HepG2 (cell line): ENCODE measurements around the gene FMNL1. TPM values are rescaled to one million over a fixed set of nuclear protein-coding genes. Genes with fewer than 3 reads are reported as not detected.
A peak's percentile ranks its signal among the peaks of the same experiment; 100 is the strongest.

Source experiments
- ATAC-seq: fragments of 200-7000 bp; cut with Tn5 transposase; 3 replicates; pipeline ENCODE4 v1.9.1; 2020; ENCODE audit warnings: mild to moderate bottlenecking, moderate library complexity
- BruUV-seq: library from RNA; stranded (reverse); fragments of 400-500 nt; replicated peaks from 2 replicates; lab custom pipeline; 2021; lab: Mats Ljungman, UMichigan
- CTCF ChIA-PET: fragments of 300-600 bp; formaldehyde crosslinking; extraction: SDS; loops from one replicate; lab custom pipeline; 2021; ENCODE audit warnings: low total read pairs, inconsistent platforms, low intra/inter-chr PET ratio; lab: Yijun Ruan, JAX
- POLR2A ChIA-PET: fragments of 350-600 bp; sonication (Branson Sonifier 250); formaldehyde crosslinking; loops from one replicate; lab custom pipeline; 2020; ENCODE audit warnings: antibody characterized with exemption, inconsistent platforms; lab: Yijun Ruan, JAX
- DNase-seq: peaks from one replicate; pipeline ENCODE4 v3.0.0-alpha.2; 2015; ENCODE audit warnings: low spot score
- FAIRE-seq: peaks from 3 replicates; lab custom pipeline; 2011; peaks lifted over from hg19 to GRCh38; lab: Jason Lieb, UNC
- H2AFZ ChIP-seq: one replicate; pipeline ENCODE4 v1.6.1; 2011; ENCODE audit warnings: low read length, inconsistent platforms
- H3K27ac ChIP-seq: fragments of 300-600 bp; 3 replicates; pipeline ENCODE4 v1.8.0; 2011; ENCODE audit warnings: mixed run types, mild to moderate bottlenecking, mixed read lengths, low read length, inconsistent platforms; ENCODE audit not compliant: insufficient read depth; ENCODE audit errors: extremely low read length
- H3K27me3 ChIP-seq, 2 experiments: fragments of 200-600 bp in 1 of 2; 2 replicates in 1 of 2; 3 replicates in 1 of 2; pipeline versions ENCODE4 v1.6.0 to v1.8.0; 2011; ENCODE audit warnings: low read length in 2 of 2, mild to moderate bottlenecking in 2 of 2, moderate library complexity in 2 of 2, inconsistent platforms in 1 of 2; ENCODE audit not compliant: insufficient read depth in 2 of 2, control insufficient read depth in 1 of 2
- H3K36me3 ChIP-seq, 2 experiments: fragments of 200-600 bp in 1 of 2; replicated peaks in 1 of 2; 2 replicates in 1 of 2; 3 replicates in 1 of 2; pipeline versions ENCODE4 v1.5.1 to v1.8.0; 2011; ENCODE audit warnings: low read length in 2 of 2, inconsistent platforms in 1 of 2; ENCODE audit not compliant: insufficient read depth in 2 of 2, control insufficient read depth in 1 of 2
- H3K4me1 ChIP-seq: 2 replicates; pipeline ENCODE4 v1.5.1; 2012; ENCODE audit warnings: low read length, inconsistent platforms; ENCODE audit not compliant: insufficient read depth
- H3K4me2 ChIP-seq: 2 replicates; pipeline ENCODE4 v1.6.0; 2011; ENCODE audit warnings: low read depth, low read length, inconsistent platforms
- H3K4me3 ChIP-seq, 3 experiments: fragments of 200-600 bp in 1 of 3; sonication (generic), shearing (Covaris generic) in 1 of 3; replicated peaks in 1 of 3; 2 replicates each; pipeline ENCODE4 v1.5.1; 2011 to 2016; ENCODE audit warnings: low read length in 3 of 3, inconsistent platforms in 2 of 3, low read depth in 2 of 3, mild to moderate bottlenecking in 2 of 3, control low read depth in 1 of 3, mixed read lengths in 1 of 3; ENCODE audit not compliant: insufficient read depth in 1 of 3
- H3K79me2 ChIP-seq: one replicate; pipeline ENCODE4 v1.6.1; 2011; ENCODE audit warnings: low read length, inconsistent platforms; ENCODE audit not compliant: insufficient read depth
- H3K9ac ChIP-seq: 2 replicates; pipeline ENCODE4 v1.6.0; 2011; ENCODE audit warnings: mild to moderate bottlenecking, low read depth, low read length, inconsistent platforms; ENCODE audit not compliant: insufficient read depth
- H3K9me3 ChIP-seq: 2 replicates; pipeline ENCODE4 v1.5.1; 2012; ENCODE audit warnings: mild to moderate bottlenecking, low read length
- H4K20me1 ChIP-seq: 2 replicates; pipeline ENCODE4 v1.6.0; 2011; ENCODE audit warnings: inconsistent platforms, mild to moderate bottlenecking, low read length, moderate library complexity; ENCODE audit not compliant: insufficient read depth
- KLF15 ChIP-seq: sonication (generic); formaldehyde crosslinking; IDR thresholded peaks from 2 replicates; pipeline ENCODE4 v1.8.1; 2023; ENCODE audit warnings: borderline replicate concordance, mild to moderate bottlenecking, inconsistent platforms, missing genetic modification reagents, mixed read lengths
- SRSF9 ChIP-seq: fragments of 200-400 bp; formaldehyde crosslinking; IDR thresholded peaks from 2 replicates; pipeline ENCODE4 v1.6.1; 2018; ENCODE audit warnings: borderline replicate concordance, mild to moderate bottlenecking, low read depth, low read length; ENCODE audit not compliant: insufficient read depth, poor library complexity, severe bottlenecking
- TIGD3 ChIP-seq: sonication (generic); formaldehyde crosslinking; IDR thresholded peaks from 2 replicates; pipeline ENCODE4 v1.5.1; 2020; ENCODE audit warnings: mild to moderate bottlenecking, missing genetic modification reagents, borderline replicate concordance
- WGBS: methylation state at CpG from one replicate; pipeline ENCODE4 v1.1.6; 2017; ENCODE audit warnings: low lambda C conversion rate; 5-methylcytosine and 5-hydroxymethylcytosine counted together
- in situ Hi-C: cut with HindIII; loops from 2 replicates; pipeline ENCODE4 v1.10.0; 2017; ENCODE audit warnings: low pct_unique_long_range_greater_than_20kb; ENCODE audit not compliant: extremely low pct_ligation_motif_present
- intact Hi-C: fragments of 100-400 bp; cut with micrococcal nuclease; formaldehyde crosslinking; loops from one replicate; pipeline ENCODE4 v1.10.0; 2022; ENCODE audit not compliant: unreplicated experiment
- polyA plus RNA-seq, 8 experiments: library from polyadenylated mRNA; depleted of rRNA in 3 of 8; stranded (reverse) in 7 of 8; unstranded in 1 of 8; fragments of >200 nt; fragmentation: Illumina TruSeq in 4 of 8; extraction: Trizol in 4 of 8; gene quantifications; 2 replicates each; pipeline versions ENCODE4 v1.2.1 to v1.2.3, GENCODE V29; 2011 to 2016; ENCODE audit warnings: low read depth in 4 of 8, missing spikeins in 1 of 8, mixed read lengths in 1 of 8; ENCODE audit not compliant: insufficient read depth in 1 of 8
- total RNA-seq, 5 experiments: library from RNA; depleted of rRNA; stranded (reverse); fragments of >200 nt; fragmentation: Illumina TruSeq; extraction: Trizol; gene quantifications; 2 replicates each; pipeline ENCODE4 v1.2.3, GENCODE V29; 2016; ENCODE audit warnings: low read depth in 1 of 5

FMNL1 gene
- total and polyA plus RNA-seq, 2 of the 13 experiments (the other 11 are each of a cell fraction or from before 2014, with no cell fraction given) = 0.53 to 0.70 TPM

- no peak for ATAC-seq
- POLR2A ChIA-PET = interaction anchor here (1.1 to 2.8 kb wide), 8 partner anchors 11 to 179 kb away, joined by 3 to 17 read pairs (median 6); partner anchors contain the start of genes HEXIM1, HEXIM2 and MAP3K14
- no peak for FAIRE-seq
These were observed 24.7 kb downstream of the FMNL1 start for GRCh38 chr17:45246338-45246737.

More at GRCh38 chr17:45246338-45246737, 24.7 kb downstream of the FMNL1 start:
- Histone ChIP-seq H3K36me3 (no peaks in the 10 kb centered on the region), H3K79me2 (no peaks in the 10 kb centered on the region), H3K27ac (no peak overlapping the region), H3K4me3 (peak overlapping the region in 2 of 3 experiments; percentile 84; a peak in 3 of 6 replicates), H3K4me1 (peaks cover 40% of the 10 kb centered on the region), H3K27me3 (peaks cover 2 to 45% of the 10 kb centered on the region in 2 experiments; a peak in 4 of 5 replicates), H3K4me2 (peak overlapping the region; percentile 96)
- BruUV-seq = no TSS peak
- 38% methylated on average over 8 of the region's 8 CpGs for WGBS
- no peak for TF ChIP-seq KLF15 (CRISPR knock-in tag)
- no peak for TF ChIP-seq SRSF9
- TF ChIP-seq TIGD3 (CRISPR knock-in tag) = 0 out of 2 replicates have a peak, but pooled peaks have one; percentile 8
- TF ChIP-seq, all 625 proteins: peak for 1
- Histone ChIP-seq H2AFZ (no peak overlapping the region), H4K20me1 (no peaks in the 10 kb centered on the region), H3K9me3 (no peaks in the 10 kb centered on the region), H3K9ac (no peak overlapping the region)
- intact Hi-C loops = no loop called here
- in situ Hi-C loops = loop anchor here (5.0 kb wide), 1 partner anchor 99 kb away; the partner anchor contains the start of gene HEXIM1
- CTCF ChIA-PET = interaction anchor here (1.5 kb wide), 1 partner anchor 10 kb away, joined by 4 read pairs; no protein-coding TSS in a partner anchor
- DNase-seq = no peak
